Daoy (cell line): Measurements from ENCODE around the gene CLCNKB. TPM values are rescaled to one million over a fixed set of nuclear protein-coding genes. Genes with fewer than 3 reads are reported as not detected.
"Not testable (repeated sequence)": the region's sequence is repeated elsewhere in the genome, so short reads cannot be mapped to it uniquely, and the experiment has no call there.

Experiments
- DNase-seq: peaks from one replicate; pipeline ENCODE4 v3.0.0-alpha.2; 2015; ENCODE audit warnings: low read depth
- total RNA-seq: library from RNA; depleted of rRNA; stranded (reverse); fragments of >200 nt; shearing (Covaris generic); gene quantifications from 2 replicates; pipeline ENCODE4 v1.2.3, GENCODE V29; 2014

Gene CLCNKB
- total RNA-seq, 1 experiment from 2014 or later, result 0.11 TPM

DNA sequence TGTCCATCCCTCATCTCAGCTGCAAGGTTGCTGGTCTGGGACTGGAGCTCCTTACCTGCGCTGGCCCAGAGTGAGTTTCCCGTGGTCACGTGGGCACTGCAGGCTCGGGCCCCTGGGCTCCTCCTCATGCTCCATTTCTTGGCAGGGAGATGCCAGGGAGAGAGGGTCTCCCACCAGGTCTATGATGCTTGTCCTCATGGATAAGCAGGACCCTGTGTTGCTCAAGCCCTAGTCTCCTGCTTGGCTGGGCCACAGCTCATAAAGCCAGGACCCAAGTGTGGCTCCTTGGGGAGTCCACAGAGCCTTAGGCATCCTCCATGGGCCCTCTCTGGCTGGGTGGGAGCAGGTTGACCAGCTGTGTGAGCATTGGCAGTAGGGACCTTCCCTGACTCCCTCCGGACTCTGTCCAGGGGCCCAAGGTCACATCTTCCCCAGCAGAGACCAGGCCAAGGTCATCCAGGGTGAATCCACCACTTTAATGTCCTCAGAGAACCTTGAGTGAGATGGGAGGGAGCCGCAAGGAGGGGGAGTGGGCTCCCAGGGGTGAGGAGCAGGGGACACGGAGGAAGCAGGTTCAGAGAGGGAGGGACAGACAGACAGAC lies 13.8 kb downstream of the CLCNKB start:
- DNase-seq, result not testable (repeated sequence)

DNA sequence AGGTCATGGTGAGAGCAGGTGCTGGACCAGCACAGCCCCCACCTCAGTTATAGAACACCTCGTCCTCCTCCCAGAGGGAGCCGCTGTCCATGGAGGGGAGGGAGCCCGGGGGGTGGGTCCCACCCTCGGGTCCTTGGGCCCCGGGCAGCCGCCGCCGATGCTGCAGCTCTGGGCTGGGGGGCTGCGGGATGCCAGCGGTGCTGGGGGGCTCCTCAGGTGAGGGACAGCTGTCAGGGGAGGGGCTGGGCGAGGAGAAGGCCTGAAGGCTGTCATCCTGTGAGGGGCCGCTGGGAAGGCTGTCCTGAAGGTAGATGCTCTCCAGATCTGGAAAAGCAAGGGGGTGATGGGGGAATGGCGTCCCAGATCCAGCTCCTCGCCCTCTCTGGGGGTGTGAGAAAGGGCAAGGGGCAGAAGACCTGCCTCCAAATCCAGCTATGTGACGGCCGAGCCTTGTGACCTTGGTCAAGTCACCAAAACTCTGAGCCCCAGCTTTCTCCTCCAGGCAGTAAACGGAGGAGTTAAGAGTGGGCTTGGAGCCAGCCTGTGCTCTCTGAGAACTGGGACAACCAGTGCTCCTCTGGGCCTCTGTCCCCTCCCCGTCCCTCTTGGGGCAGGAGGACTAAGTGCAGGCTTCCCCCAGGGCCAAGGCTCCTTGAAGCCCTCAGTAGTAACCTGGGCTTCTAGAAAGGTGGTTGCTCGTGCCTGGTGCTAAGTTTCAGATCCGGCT lies 15.0 kb downstream of the CLCNKB start:
- DNase-seq, result not testable (repeated sequence)

DNA sequence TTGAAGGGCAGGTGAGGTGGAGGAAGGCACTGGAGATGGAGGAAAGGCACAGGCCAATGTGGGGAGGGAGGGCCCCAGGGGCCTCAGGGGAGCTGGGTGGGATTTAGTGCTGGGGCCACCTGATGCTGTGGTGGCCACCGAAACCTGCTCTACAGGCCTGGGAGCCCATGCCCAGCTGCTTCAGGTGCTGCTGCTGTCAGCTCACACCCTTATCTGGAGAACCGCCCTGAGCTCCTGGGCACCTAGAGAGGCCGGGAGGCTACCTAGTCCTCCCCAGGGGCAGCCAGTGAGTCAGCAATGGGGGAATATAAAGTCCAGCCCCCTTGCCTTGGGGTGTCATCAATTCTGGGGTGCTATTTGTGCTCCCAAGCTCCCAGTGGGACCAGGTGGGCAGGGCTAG lies 17.7 kb downstream of the CLCNKB start:
- DNase-seq, result no peak

DNA sequence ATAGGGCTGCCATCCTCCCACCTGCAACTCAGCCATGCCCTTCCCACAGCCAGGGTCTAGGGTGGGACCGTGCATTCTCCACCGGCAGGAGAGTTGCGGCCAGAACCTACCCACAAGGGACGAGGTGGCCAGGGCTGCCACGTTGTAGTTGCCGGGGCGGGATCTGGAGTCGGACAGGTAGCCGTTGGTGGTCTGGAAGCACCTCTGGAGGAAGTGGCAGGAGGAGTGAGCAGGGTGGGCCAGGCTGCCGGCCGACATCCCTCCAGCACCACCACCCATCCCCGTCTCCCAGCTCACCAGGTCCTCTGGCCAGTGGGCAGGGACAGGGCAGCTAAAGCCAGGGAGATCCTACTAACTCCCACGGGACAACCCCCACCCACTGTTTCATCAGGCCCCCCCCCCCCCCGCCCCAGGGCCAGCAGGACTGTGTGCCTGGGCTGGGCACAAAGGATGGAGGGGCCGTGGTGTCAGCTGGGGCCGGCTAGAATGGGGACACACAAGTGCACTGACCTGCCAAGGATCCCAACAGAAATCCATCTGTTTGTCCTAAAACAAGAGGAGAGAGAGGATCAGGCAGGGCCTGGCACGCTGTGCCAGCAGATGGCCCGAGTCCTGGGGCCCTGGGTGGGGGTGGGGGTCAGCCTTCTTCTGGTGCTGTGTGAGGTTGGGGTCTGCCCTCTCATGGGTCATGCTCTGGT lies 18.6 kb downstream of the CLCNKB start:
- not testable (repeated sequence) for DNase-seq

DNA sequence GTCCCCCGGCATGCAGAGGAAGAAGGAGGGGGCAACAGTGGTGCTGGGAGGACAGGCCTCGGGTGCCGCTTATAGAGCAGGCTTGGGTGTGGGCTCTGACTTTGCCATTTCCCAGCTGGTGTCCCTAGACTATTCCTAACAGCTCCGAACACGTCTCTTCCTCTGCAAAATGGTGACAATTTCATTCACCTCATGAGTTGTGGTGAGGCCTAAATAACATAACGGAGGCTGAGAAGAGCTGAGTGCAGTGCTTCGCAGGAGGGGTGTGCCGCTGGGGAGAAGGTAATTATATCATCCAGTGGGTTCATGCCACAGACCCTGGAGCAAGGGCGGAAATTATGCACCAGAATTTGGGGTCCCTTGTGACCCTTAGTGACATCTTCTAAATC lies 19.1 kb downstream of the CLCNKB start:
- not testable (repeated sequence) for DNase-seq

DNA sequence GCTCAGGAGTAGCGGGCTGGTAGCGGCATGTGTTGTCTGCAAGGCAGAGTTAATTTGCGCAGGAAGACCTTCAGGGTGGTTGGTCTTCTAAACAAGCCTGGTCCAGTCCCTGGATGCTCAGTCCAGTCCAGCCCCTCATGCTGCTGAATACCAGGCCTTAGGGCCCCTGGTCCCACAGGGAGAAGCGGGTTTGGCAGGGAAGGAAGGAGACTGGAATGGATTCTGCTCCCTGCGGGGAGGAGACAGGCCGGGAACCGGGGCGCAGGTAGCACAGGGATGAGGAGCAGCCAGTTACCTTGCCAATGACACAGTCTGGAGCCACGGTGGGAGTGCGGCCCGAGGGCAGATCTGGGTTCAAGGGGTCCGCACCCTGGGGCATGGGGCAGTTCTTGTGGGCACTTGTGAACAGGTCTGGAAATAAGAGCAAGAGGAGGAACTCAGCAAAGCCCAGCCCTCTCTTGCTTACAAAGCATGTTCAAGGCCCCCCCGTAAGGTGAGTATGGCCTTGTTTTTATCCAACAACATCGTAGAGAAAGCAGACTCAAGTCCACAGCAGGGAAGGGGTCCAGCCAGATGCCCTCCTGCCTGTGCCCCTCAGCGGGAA lies 19.7 kb downstream of the CLCNKB start:
- DNase-seq, result no peak

DNA sequence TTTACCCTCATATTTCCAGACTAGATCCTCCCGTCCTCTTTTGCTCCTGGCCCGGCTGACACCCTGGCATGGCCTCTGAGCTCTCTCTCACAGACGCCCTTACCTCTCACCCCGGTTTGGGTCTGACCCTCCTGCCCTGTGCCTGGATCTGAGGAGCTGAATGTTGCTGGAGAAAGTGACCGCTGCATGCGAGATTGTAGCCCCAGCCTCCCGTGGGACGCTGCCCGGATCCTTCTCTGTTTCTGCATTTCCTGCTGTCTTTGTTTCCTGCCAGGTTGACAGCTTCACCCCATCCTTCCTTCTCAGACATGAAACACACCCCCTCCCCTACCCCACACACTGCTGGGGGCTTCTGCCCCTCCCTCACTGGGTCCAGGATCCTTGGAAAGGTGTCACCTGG lies 20.3 kb downstream of the CLCNKB start:
- DNase-seq, result no peak

DNA sequence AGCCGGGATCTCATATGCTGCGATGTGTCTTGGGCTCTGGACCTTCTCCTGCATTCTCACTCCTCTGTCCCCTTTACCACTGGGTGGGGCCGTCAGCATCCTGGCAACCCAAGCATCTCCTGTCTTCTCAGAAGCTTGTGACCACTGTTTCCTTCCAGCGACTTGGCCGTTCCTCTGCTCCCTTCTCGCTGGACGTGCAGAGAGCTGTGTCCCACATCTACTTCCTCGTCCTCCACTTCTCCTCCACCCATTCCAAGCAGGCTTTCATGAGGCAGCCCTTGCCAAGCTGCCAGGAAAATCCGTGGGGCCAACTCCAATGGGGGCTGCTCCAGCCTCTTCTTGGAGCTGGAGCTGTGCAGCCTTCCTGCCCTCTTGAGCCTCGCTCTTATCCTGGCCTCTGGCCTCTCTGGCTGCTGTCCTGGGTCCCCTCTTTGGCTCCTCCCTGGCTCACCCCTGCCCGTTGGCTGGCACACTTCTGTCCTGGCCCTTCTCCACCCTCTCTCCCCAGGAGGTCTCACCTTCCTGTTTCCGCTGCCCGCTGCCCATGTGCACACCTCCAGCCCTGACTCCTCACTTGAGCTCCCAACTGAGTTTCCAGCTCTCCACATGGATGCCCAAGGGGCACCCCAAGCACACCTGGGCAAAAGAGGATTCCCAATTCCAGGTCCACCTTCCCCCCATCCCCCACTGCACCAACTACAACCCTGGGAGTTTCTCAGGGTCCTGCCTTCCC lies 21.1 kb downstream of the CLCNKB start:
- DNase-seq, result no peak

DNA sequence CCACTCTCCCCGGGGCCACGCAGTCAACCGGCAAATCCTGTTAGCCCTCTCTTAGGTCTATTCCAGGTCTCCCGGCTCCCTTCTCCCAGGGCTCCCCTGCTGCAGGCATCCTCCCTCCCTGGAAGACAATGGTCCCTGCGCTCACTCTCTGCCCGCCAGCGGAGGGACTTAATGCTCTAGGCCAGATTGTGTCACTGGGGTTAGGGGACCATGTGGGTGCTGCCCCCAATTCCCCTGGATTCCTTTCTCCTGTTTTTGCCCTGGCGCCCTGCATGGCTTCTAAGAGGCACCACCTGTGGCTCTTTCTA lies 21.6 kb downstream of the CLCNKB start:
- DNase-seq, result no peak

DNA sequence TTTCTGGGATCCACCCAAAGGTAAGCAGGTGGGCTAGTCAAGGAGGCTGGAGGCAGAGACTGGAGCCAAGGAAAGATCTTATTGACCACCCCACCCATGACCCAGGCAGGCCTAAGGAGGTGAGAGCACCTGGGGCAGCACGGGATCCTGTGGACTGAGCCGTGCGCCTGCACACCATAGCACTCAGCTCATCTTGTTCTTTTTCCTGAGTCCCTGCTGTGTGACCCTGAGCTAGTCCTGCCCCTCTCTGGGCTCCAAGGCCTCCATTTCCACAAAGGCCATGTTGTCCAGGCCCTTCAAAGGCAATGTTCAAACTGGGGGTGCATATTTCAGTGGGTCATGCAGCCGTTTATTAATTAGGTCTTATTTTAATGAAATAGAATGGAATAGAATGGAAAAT lies 22.7 kb downstream of the CLCNKB start:
- DNase-seq, result no peak

DNA sequence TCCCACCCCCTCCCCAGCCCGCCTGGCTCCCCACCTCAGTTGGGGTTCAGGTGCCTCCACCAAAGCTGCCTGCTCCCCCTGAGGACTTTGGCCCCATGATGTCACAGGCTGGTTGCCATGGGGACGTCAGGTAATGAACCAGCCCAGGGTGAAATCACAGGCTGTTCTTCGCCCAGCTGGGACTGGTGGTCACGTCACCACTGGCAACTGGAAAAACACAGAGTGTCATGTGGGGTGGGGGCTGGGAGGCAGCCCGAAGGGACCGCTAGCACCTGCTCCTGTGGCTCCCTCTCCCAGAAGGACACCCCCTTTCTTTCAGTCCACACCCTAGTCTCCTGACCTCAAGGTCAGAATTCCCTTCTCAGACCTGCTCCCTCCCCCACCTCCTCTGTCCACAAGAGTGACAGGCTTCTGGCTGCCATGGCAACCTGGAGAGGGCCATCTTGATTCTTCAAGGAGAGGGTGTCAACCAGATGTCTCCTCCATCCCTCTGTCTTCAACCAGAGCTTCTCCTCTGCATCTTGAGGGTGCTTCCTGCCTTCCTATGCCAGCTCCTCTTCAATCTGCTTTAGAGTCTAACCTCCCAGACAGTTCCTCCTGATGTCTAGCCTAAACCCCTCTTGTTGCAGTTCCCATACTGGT lies 23.7 kb downstream of the CLCNKB start:
- peak; percentile 53 for DNase-seq

DNA sequence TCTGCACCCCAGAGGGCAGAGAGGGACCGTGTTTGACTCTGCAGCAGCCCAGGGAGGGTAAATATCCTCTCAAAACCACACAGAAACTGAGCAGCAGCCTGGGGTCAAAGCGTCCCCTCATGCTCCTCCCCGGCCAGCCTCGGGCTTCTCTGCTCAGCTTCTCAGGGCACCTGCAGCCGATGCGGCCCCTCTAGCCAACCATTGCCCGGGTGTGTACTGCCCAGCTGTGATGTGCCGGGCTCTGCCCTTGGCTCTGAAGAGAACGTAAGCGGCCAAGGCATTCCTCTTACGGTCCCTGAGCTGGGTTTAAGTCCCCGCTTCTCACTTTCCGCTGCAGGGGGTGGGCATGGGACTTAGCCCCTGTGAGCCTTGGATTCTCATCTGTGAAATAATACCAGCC lies 24.4 kb downstream of the CLCNKB start:
- no peak for DNase-seq

DNA sequence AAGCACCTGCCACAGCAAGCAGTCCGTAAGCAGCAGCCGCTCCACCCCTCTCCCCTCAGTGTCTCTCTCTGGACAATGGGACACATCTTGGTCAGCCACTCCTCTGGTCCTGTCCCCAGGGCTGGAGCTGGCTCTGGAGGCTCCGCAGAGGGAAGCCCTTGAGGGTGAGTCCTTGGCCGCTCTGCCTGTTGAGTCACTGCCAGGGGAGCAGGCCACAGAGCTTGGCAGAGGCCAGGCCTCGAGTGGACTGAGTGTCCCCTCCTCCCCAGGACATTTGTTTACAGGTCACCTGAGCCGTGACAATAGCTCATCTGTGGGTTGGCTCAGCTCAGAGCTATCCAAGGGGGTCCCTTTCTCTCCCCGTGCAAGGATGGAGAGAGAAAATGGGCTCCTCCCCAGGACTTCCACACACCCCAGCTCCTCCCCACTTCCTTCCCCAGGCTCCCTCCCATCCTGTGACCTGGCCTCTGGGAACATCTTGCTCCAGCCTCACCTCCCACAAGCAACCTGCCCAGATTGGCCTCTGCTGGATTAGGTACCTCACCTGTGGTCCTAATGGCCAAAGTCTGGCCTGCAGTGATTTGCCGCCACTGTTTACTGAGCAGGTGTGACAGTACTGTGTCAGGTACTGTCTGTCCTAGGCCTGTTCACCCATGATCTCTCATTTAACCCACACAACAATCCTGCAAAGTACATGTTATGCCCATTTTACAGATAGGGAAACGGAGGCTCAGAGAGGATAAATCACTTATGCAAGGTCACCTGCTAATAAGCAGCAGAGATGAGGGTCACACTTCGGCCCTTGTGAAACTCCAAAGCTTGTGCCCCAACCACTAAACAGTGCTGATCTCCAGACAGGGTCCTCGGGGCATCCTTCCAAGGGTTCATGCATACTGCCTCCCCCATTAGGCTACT lies 25.0 kb downstream of the CLCNKB start:
- DNase-seq, result no peak

DNA sequence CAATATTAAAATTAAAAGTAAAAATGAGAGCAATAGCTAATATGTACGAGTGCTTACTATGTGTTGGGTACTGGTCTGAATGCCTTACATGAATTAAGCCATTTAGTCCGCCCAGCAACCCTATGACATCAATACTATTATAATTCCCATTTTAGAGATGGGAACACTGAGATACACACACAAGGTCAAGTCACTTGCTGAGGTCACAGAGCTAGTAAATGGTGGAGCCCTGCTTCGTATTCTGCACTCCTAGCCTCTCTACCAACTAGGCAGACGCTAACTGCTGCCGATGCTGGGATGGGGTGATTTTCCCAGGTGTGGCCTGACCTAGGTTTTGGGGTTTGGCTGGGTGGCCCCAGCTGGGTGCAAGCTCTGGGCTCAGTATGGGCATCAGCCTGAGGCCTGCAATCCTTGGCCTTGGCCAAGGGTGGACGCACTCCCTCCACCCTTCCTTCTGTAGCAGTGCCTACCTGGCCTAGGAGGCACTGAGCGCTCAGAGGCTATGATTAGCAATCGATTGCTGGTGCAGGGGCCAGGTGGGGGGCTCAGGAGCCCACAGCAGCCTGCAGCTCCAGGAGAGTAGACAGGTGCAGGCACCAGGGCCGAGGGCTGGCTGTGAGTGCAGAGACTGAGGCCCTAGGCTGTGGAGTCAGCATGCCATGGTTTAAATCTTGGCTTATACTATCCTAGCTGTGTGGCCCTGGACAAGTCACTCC lies 27.2 kb downstream of the CLCNKB start:
- DNase-seq, result no peak

DNA sequence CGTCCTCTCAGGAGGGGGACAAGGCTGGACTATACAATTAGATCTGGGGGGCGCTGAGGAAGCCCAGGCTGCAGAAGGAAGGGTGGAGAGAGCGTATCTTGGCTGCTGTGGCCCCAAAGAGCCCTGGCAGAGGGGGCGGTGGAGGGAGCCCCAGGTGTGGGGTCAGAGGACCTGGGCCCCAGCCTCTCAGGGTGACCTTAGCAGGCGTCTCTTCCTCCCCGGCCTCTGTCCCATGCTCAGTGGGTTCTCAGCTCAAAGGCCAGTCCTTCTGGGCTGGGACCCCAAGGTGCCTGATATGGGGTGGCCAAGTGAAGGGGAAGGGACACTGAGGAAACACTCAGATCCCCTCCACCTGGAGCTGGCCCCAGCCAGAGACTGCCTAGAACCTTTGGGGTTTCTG lies 28.0 kb downstream of the CLCNKB start:
- DNase-seq, result no peak

DNA sequence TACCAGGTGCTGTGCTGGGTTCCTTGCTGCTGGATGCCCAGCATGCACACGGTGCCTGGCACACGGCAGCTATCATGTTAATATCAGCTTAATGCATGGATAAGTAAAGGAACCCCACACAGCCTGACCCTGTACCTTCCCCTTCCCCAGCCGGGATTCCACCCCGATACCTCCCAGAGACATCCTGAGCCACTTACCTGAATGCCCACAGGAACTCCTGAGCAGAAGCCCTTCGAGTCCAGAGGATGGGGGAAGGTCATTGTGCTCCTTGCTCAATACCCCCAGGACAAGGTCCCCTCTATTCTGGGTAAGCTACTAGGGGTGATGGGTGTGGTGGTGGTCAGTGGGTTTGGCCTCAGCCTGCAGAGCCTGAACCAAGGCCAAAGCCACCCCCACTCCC lies 28.5 kb downstream of the CLCNKB start:
- DNase-seq, result no peak

DNA sequence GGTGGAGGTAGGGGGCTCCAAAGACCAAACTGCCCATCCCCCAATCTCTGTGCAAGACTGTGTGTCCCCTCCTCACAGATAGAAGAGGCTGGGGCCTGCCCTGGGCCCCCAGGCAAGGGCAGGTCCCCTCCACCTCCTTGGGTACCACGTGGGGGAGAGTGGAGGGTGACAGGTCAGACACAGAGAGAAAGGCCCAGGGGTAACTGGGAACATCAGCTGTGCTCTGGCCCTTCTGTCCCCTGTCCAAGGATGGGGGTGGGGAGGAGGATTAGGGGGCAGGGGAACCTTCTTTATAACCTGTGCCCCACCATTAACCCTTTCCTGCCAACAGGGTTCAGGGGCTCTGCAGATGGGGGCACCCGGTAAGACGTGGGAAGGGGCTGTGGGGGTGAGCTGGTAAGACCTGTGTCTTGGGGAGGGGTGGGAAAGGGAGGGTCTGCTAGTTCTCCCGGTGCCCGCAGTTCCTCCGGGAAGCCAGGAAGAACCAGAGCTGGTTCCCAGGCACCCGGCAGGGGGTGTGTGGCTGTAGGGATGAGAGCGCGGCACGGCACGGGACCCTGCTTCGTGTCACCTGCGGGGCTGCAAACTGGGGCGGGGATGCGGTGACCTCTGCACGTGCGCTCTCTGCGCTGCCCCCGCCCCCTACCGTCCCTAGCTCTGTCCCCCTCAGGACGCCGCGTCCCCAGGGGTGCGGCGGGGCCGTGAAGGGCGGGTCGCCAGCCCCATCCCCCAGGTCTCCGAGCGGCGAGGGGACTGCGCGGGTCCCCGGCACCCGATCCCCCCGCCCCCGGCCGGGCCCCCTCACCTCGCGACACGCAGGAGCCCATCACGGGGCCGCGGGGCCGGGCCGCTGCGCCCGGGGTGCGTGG lies 29.3 kb downstream of the CLCNKB start:
- peak; percentile 33 for DNase-seq

DNA sequence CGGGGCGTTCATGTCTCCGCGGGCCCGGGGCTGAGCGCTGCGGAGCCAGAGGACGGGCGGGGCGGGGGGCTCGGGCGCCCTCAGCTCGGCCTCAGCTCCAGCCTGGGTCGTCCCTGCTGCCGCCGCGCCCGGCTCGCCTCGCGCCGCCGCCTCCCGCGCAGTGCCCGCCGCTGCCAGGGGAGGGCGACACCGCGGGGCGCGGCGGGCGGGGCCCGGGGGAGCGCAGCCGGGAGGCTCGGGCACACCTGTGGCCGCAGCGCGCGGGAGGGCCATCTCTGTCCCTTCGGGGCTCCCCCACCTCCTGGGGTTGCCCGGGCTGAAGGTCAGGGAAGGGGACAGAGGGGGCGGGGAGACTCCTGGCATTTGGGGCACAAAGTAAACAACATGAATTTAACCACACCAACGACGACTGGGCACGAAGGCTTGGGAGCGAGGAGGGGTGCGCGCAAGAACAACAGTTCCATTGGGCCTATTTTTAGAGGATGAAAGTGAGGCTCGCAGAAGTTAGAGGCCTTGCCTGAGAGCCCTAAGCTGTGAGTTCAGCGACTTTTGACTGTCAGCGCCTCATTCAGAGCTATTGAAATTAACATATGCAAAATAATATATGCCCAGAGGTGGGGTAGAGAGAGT lies 30.0 kb downstream of the CLCNKB start, which contains the start of gene FAM131C:
Gene FAM131C, minus strand, starts transcription at position 162 of the 630 bp plus-strand sequence. CDS start 209 bp downstream, outside the sequence.
- DNase-seq, result peak; percentile 63
